Karpas-422 (cell line): ENCODE data around the gene MGST3. TPM values are rescaled to one million over a fixed set of nuclear protein-coding genes. Genes with fewer than 3 reads are reported as not detected.
"Not testable (repeated sequence)": the region's sequence is repeated elsewhere in the genome, so short reads cannot be mapped to it uniquely, and the experiment has no call there.

Experiments
- DNase-seq: peaks from one replicate; pipeline ENCODE4 v3.0.0-alpha.2; 2015
- H2AFZ ChIP-seq: fragments of 200-600 bp; sonication (generic); 2 replicates; pipeline ENCODE4 v1.6.1; 2014; ENCODE audit warnings: antibody characterized with exemption, low read length, mixed read lengths
- H3K27ac ChIP-seq: fragments of 200-600 bp; sonication (generic); 2 replicates; pipeline ENCODE4 v1.5.1; 2014; ENCODE audit warnings: mild to moderate bottlenecking, low read length, moderate library complexity
- H3K27me3 ChIP-seq: fragments of 200-600 bp; sonication (generic); 2 replicates; pipeline ENCODE4 v1.6.1; 2014; ENCODE audit warnings: low read length, mixed read lengths
- H3K36me3 ChIP-seq: fragments of 200-600 bp; sonication (generic); 2 replicates; pipeline ENCODE4 v1.6.1; 2014; ENCODE audit warnings: low read length, mixed read lengths; ENCODE audit not compliant: insufficient read depth
- H3K4me1 ChIP-seq: fragments of 200-600 bp; sonication (generic); 2 replicates; pipeline ENCODE4 v1.6.1; 2014; ENCODE audit warnings: mild to moderate bottlenecking, low read length, mixed read lengths
- H3K4me2 ChIP-seq: fragments of 200-600 bp; sonication (generic); 2 replicates; pipeline ENCODE4 v1.6.1; 2014; ENCODE audit warnings: low read length, low read depth, mild to moderate bottlenecking; ENCODE audit not compliant: poor library complexity, severe bottlenecking
- H3K4me3 ChIP-seq: fragments of 200-600 bp; sonication (generic); 2 replicates; pipeline ENCODE4 v1.5.1; 2014; ENCODE audit warnings: mild to moderate bottlenecking, antibody characterized with exemption, low read length, mixed read lengths
- H3K79me2 ChIP-seq: fragments of 200-600 bp; sonication (generic); 2 replicates; pipeline ENCODE4 v1.6.1; 2014; ENCODE audit warnings: mild to moderate bottlenecking, low read length, mixed read lengths
- H3K9ac ChIP-seq: fragments of 200-600 bp; sonication (generic); 2 replicates; pipeline ENCODE4 v1.6.0; 2014; ENCODE audit warnings: low read length
- H3K9me2 ChIP-seq: fragments of 200-600 bp; sonication (generic), shearing (Covaris generic); replicated peaks from 2 replicates; pipeline ENCODE4 v1.6.0; 2014; ENCODE audit warnings: mild to moderate bottlenecking, low read length, moderate library complexity; ENCODE audit not compliant: insufficient read depth
- H3K9me3 ChIP-seq: fragments of 300-700, 200-600 bp; sonication (generic); 2 replicates; pipeline ENCODE4 v1.6.1; 2014; ENCODE audit warnings: low read length, mixed read lengths
- H4K20me1 ChIP-seq: fragments of 200-600 bp; sonication (generic); 2 replicates; pipeline ENCODE4 v1.6.1; 2014; ENCODE audit warnings: mild to moderate bottlenecking, antibody characterized with exemption, low read length, low read depth; ENCODE audit not compliant: insufficient read depth
- total RNA-seq: library from RNA; depleted of rRNA; stranded (reverse); fragments of >200 nt; shearing (Covaris generic); gene quantifications from 2 replicates; pipeline ENCODE4 v1.2.3, GENCODE V29; 2014; ENCODE audit warnings: low replicate concordance

MGST3 gene
- total RNA-seq, 1 experiment from 2014 or later: 40.7 TPM

DNA sequence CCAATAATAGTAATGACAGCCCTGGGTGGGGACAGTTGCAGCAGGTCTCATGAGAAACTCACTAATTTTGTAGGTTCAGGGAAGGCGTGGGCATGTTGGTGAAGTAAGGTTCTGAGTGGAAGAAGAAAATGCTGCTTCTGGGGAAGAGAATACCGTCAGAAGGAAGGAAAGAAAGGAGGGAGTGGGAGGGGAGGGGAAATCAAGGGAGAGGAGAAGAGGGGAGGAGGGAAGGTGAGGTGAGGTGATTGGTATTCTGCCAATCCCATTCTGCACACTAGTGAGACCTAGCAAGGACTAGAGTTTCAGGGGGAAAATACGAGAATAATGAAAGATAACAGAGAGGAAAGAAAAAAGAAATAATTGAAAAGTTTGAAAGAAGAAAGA, 32.4 kb upstream of the MGST3 start:
- Histone ChIP-seq H3K79me2 (no peaks in the 10 kb centered on the region), H3K4me1 (peaks cover 31% of the 10 kb centered on the region), H3K4me3 (peak overlapping the region; percentile 67), H3K27me3 (no peaks in the 10 kb centered on the region), H3K9me3 (no peaks in the 10 kb centered on the region), H3K9me2 (no peaks in the 10 kb centered on the region), H4K20me1 (no peaks in the 10 kb centered on the region), H3K4me2 (peak overlapping the region; percentile 89), H3K9ac (peak overlapping the region; percentile 69), H3K36me3 (no peaks in the 10 kb centered on the region), H3K27ac (no peak overlapping the region), H2AFZ (peak overlapping the region; percentile 100)
- no peak for DNase-seq

DNA sequence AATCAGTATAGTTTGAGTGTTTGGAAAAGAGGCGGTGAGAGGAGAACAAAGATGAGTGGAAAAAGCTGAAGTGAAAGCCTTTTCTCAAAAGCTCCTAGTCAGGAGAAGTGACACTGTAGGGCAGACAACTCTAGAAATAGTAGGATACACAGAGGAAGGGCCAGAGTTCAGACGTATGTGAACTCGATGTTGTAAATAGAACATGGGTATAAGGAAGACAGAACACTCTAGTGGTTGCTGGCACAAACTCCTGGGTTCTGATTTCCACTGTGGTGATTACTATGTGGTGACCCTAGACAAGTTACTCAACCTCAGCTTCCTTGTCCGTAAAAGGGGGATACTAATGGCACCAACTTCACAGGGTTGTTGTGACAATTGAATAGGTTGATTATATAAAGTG, 30.2 kb upstream of the MGST3 start:
- no peaks in the 10 kb centered on the region for H3K36me3 ChIP-seq
- no peak overlapping the region for H3K4me2 ChIP-seq
- H3K79me2 ChIP-seq: no peaks in the 10 kb centered on the region
- no peak overlapping the region for H2AFZ ChIP-seq
- no peaks in the 10 kb centered on the region for H3K9me3 ChIP-seq
- DNase-seq: no peak
- H3K9ac ChIP-seq: no peak overlapping the region
- H4K20me1 ChIP-seq: no peaks in the 10 kb centered on the region
- no peaks in the 10 kb centered on the region for H3K9me2 ChIP-seq
- no peak overlapping the region for H3K4me3 ChIP-seq
- no peak overlapping the region for H3K27ac ChIP-seq
- H3K27me3 ChIP-seq: no peaks in the 10 kb centered on the region
- H3K4me1 ChIP-seq: peaks cover 28% of the 10 kb centered on the region

DNA sequence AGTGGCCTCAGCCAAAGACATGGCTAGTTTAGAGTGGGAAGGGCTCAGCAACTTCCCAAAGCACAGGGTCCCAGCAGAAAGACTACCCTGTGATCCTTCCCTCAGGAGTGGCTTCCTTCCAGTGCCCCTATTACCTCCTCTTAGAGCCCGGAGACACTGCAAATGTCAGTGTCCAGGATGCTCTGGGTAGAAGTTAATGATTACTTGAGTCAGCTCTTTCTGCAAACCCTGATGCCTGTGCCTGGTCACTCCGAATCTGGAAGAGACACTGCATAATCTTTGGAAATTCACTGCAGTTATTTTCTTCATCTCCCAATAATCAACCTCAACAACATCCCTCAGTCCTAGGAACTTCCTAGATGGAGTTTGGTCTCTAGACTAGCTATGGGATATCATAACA, 27.2 kb upstream of the MGST3 start:
- Histone ChIP-seq H3K4me1 (peaks cover 13% of the 10 kb centered on the region), H3K36me3 (no peaks in the 10 kb centered on the region), H3K9me3 (no peaks in the 10 kb centered on the region), H3K9me2 (no peaks in the 10 kb centered on the region), H3K27ac (no peak overlapping the region), H3K9ac (no peak overlapping the region), H3K4me3 (no peak overlapping the region), H3K79me2 (no peaks in the 10 kb centered on the region), H3K4me2 (no peak overlapping the region), H2AFZ (no peak overlapping the region), H4K20me1 (no peaks in the 10 kb centered on the region), H3K27me3 (no peaks in the 10 kb centered on the region)
- no peak for DNase-seq

GRCh38 chr1:165605246-165605645, 25.8 kb upstream of the MGST3 start:
- DNase-seq: no peak
- Histone ChIP-seq H3K4me1 (peaks cover 13% of the 10 kb centered on the region), H3K79me2 (no peaks in the 10 kb centered on the region), H3K4me3 (no peak overlapping the region), H3K27me3 (no peaks in the 10 kb centered on the region), H4K20me1 (no peaks in the 10 kb centered on the region), H3K4me2 (no peak overlapping the region), H3K9ac (no peak overlapping the region), H3K36me3 (no peaks in the 10 kb centered on the region), H3K9me2 (no peaks in the 10 kb centered on the region), H2AFZ (no peak overlapping the region), H3K9me3 (no peaks in the 10 kb centered on the region), H3K27ac (no peak overlapping the region)

DNA sequence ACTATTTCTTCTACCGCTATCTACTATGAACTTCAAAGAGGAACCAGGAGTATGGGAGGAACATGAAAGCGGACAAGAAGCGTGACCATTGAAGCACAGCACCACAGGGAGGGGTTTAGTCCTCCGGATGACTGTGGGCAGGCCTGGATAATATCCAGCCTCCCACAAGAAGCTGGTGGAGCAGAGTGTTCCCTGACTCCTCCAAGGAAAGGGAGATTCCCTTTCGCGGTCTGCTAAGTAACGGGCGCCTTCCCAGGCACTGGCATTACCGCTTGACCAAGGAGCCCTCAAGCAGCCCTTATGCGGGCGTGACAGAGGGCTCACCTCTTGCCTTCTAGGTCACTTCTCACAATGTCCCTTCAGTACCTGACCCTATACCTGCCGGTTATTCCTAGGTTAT, 24.4 kb upstream of the MGST3 start:
- H3K9me3 ChIP-seq, H3K4me2 ChIP-seq, H2AFZ ChIP-seq, H3K9ac ChIP-seq, H3K27ac ChIP-seq, H3K79me2 ChIP-seq, DNase-seq, H3K4me3 ChIP-seq, H3K9me2 ChIP-seq, H3K27me3 ChIP-seq, H3K4me1 ChIP-seq, H4K20me1 ChIP-seq, H3K36me3 ChIP-seq: not testable (repeated sequence)

- H3K36me3 ChIP-seq: no peaks in the 10 kb centered on the region
- no peaks in the 10 kb centered on the region for H3K9me2 ChIP-seq
- DNase-seq: no peak
- no peak overlapping the region for H3K27ac ChIP-seq
- no peaks in the 10 kb centered on the region; the same call in 1 of the 2 replicates for H3K9me3 ChIP-seq
- H3K4me3 ChIP-seq: no peak overlapping the region
- H3K4me2 ChIP-seq: no peak overlapping the region
- H2AFZ ChIP-seq: no peak overlapping the region
- no peaks in the 10 kb centered on the region for H3K27me3 ChIP-seq
- no peaks in the 10 kb centered on the region for H4K20me1 ChIP-seq
- no peaks in the 10 kb centered on the region for H3K79me2 ChIP-seq
- no peaks in the 10 kb centered on the region for H3K4me1 ChIP-seq
- no peak overlapping the region for H3K9ac ChIP-seq
Measured at GRCh38 chr1:165610866-165611265, 20.2 kb upstream of the MGST3 start.

GRCh38 chr1:165612062-165612461, 19.0 kb upstream of the MGST3 start:
- Histone ChIP-seq H3K9me2 (no peaks in the 10 kb centered on the region), H3K27me3 (no peaks in the 10 kb centered on the region), H3K4me1 (no peaks in the 10 kb centered on the region), H3K36me3 (no peaks in the 10 kb centered on the region), H3K4me2 (no peak overlapping the region), H3K9ac (no peak overlapping the region), H3K4me3 (no peak overlapping the region), H2AFZ (no peak overlapping the region), H4K20me1 (no peaks in the 10 kb centered on the region), H3K9me3 (no peaks in the 10 kb centered on the region; the same call in 1 of the 2 replicates), H3K27ac (no peak overlapping the region), H3K79me2 (no peaks in the 10 kb centered on the region)
- no peak for DNase-seq

DNA sequence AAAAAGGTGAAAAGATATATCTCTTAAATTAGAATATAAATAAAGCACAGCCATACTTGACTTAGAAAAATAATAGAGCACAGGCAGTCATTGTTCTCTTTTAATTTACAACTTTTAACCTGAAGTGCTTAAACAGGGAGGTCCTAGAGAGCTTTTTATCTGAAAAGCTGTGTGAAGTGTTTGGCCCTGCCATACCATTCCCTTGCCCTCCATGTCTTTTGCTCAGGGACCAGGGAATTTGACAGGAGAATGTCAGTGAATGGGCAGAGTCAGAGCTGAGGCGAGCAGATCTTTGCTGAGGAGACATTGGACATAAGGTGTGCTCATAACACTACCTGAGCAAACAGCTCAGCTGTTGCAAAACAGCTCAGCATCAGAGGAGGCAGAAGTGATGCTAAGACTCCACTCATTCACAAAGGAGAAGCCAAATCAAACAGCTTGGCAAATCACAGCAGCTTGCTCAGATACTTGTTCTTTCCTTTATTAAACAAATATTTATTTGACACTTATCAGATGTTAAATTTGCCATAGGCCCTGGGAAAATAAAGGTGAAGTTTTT, 14.9 kb upstream of the MGST3 start:
- DNase-seq: no peak
- H3K27ac ChIP-seq: no peak overlapping the region
- no peaks in the 10 kb centered on the region for H3K27me3 ChIP-seq
- no peaks in the 10 kb centered on the region for H4K20me1 ChIP-seq
- H3K9me2 ChIP-seq: no peaks in the 10 kb centered on the region
- no peaks in the 10 kb centered on the region for H3K79me2 ChIP-seq
- H2AFZ ChIP-seq: no peak overlapping the region
- H3K4me2 ChIP-seq: no peak overlapping the region
- no peak overlapping the region for H3K4me3 ChIP-seq
- no peaks in the 10 kb centered on the region; the same call in 1 of the 2 replicates for H3K9me3 ChIP-seq
- H3K4me1 ChIP-seq: no peaks in the 10 kb centered on the region
- H3K36me3 ChIP-seq: no peaks in the 10 kb centered on the region
- no peak overlapping the region for H3K9ac ChIP-seq
